DMS153 treated with DMSO at 0.1 percent for 48 hours (cell line): ENCODE results near the gene ME3.

Experiments used
- DNase-seq: peaks from one replicate; lab custom pipeline; 2025; ENCODE audit not compliant: unreplicated experiment; lab: John Stamatoyannopoulos, UW

Gene ME3

GRCh38 chr11:86468169-86468568 is 204.2 kb downstream of the ME3 start:
- no peak for DNase-seq

GRCh38 chr11:86464509-86465221 is 207.8 kb downstream of the ME3 start:
- DNase-seq, result peak; percentile 32

GRCh38 chr11:86463955-86464354 is 208.5 kb downstream of the ME3 start:
- DNase-seq, result no peak

DNA sequence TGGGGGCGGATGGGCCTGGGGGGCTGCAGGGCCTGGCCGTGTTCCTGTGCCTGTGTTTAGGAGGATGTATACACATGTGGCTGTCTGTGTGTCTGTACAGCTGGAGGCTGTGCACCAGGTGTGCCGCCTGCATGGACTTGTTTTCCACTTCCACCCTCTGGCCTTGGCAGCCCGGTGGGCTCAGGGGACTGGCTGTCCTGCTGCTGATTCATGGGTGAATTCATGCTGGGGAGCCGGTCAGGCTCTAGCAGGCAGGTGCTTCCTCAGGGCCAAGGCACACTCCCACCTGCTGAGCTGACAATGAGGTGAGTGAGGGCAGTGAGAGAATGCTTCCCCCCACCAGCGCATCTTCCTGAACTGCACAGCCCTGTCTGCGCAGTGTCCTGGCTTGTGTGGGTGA is 209.3 kb downstream of the ME3 start:
- DNase-seq, result no peak

DNA sequence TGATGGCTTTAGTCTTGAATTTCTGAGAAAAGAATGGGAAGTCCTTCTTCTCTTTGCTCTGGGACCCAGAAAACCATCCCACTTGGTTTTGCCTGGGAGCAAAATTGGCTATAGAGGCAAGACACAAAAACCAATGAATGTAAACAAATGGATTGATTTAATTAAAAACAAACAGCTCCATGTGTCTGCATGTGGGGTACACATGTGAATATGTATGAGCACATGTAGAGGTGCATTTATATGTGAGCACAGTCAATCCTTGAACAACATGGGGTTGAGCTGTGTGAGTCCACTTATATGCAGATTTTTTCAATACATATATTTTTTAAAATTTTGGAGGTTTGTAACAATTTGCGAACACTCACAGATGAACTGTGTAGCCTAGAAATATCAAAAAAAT is 210.5 kb downstream of the ME3 start:
- no peak for DNase-seq

DNA sequence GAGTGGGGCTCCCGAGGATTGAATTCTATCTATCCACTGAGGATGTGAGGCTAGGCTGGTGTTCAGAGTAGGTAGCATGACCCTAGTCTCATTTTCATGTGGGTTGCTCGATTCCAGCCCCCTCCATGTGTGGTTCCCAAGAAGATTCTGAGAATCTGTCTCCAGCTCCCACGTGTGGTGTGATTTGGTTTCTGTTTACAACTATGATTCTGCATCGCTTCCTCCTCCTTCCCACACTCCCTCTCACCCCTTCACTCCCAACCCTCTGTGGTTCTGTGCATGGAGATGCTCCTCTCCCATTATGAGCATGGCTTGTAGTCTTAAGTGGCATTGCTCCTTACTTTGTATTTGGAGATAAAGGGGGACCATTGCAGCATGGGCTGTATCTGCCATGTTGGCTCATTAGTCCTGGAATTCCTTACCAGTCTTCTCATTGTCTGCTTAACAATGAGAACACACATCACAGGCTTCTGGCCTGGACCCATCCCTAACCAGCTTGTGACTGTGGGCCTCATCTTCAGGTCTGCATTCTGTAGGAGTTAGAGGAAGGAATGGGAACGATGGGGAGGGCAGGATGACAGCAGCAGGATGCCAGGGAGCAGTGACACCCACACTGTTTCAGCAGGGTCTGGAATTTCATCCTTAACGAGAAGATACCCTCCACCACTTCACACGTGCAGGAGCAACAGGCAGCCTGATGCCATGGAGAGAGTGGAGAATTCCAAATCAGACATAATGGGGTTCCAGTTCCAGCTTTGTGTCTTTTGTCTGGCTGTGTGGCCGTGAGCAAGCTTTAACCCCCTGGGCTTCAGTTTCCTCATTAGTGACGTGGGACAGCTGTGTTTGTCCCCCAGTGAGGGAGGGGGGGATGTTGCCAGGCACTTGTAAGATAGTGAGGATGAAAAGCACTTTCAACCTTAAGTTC is 211.7 kb downstream of the ME3 start:
- DNase-seq, result no peak

- DNase-seq, result no peak
Observed at GRCh38 chr11:86459682-86460460, 212.5 kb downstream of the ME3 start.

GRCh38 chr11:86459002-86459385 is 213.4 kb downstream of the ME3 start:
- DNase-seq, result no peak

GRCh38 chr11:86458294-86459001 is 214.0 kb downstream of the ME3 start:
- no peak for DNase-seq

DNA sequence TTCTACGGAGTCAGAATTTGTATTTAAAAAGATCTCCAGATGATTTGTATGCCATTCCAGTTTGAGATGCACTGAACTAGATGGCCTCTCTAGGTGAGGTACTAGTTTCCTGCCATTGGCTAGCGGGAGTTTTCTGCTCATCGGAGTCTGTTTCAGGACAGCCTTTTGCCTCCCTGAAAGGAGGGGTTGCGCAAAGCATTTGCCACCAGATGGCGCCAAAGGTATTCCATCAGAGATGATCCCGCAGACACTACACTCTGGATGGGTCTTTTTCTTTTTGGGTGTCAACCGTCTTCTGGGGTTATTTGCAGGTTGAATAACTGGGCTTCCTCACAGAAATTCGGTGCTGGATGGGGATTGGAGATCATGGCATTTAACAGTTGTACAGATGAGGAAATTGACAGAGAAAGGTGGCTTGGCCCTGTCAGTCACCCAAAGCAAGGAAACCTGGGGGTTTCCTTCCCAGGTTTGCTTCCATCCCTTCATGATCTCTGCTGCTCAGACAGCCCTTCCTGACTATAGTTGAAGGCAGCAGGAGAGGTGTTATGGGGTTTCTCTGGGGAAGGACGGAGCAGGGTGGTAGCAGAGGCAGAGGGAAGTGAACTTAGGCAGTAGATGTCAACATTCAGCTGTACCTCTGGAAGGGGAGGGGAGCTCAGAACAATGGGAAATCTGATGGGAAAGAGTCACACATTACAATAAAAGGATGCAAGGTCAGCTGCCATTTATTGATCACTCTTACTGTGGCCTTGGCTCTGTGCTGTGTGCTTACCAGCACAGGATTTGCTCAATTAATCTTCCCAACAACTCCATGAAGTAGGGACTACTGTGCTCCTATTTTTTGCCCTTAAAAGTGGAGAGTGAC is 216.1 kb downstream of the ME3 start:
- DNase-seq, result peak; percentile 83

- DNase-seq, result no peak
Observed at GRCh38 chr11:86453290-86454030, 219.0 kb downstream of the ME3 start.

DNA sequence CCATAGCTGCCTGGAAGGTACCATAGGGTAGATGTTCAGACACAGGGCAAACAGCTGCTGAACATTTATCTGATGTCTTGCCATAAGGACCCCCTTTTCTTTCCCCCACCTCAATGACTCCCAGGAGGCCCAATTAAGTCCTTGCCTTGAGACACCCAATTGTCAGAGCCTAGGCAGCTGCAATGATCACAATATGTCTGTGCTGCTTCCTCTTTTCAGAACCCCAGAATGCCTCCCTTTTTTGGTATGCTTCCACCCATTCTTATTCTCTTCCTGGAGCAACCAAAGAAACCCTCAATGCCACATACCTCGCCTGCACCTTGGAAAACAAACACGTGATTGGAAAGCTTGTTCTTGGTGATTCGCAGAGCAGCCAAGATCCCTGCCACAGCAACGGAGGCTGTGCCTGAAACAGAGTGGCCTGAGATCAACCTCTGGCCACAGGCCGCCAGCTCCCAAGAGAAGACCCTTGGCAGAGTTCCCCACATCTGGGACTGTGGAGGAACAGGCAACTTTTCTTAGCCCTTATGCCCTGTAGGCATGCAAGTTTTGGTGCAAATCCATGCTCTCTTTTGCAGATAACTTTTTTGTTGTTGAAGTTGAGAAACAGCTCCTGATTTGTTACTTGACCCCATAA is 222.3 kb downstream of the ME3 start:
- DNase-seq, result no peak

DNA sequence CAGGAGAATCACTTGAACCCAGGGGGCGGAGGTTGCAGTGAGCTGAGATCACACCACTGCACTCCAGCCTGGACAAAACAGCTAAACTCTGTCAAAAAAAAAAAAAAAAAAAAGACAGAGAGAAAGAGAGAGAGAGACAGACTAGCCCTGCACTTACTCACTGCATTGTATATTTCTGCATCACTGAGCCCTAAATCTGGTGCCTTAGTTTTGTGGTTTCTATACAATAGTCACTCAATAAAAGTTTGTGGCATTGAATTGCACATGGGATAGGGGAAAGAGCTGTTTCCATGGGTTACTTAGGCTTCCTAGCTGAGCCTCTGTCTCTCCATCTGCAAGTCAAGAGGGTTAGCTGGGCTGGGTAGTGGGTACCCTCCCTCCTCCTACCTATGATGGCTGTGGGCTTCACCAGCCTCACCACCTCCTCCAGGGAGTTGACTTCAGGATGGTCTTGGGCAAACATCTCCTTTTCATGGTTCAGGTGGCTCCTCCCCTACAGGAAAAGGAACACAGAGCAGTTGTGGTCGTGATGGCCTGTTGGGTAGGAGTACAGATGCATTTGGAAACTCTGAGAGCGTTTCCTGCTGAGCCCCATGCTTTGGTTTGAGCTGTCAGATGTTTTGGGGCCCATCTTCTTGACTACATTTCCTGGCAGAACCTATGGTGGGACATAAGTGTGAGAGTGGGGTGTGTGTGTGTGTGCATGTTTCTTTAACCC is 224.5 kb downstream of the ME3 start:
- no peak for DNase-seq

DNA sequence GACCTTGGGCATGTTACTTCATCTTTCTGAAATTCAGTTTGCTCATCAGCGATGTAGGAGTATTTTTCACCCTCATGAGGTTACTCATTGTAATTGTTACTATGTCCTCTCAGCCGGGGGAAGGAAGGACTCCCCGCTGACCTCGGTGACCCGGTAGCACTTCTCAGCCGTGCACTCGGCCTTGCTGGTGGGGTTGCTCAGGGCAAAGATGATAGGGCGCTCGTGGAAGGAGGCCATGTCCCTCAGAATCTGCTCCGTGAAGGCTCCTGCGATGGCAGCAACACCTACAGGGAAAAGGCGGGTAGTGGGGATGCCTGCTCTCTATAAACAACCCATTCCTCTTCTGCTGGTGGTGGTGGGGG is 225.5 kb downstream of the ME3 start:
- DNase-seq, result no peak

GRCh38 chr11:86446163-86446923 is 226.1 kb downstream of the ME3 start:
- DNase-seq, result no peak

GRCh38 chr11:86444981-86445380 is 227.4 kb downstream of the ME3 start:
- no peak for DNase-seq

GRCh38 chr11:86443415-86443814 is 229.0 kb downstream of the ME3 start:
- no peak for DNase-seq

- DNase-seq, result no peak
Observed at GRCh38 chr11:86442827-86443226, 229.6 kb downstream of the ME3 start.
